ENCODE results near the gene FOXI1. TPM values are rescaled to one million over a fixed set of nuclear protein-coding genes. Genes with fewer than 3 reads are reported as not detected.
"Not testable (repeated sequence)": the region's sequence is repeated elsewhere in the genome, so short reads cannot be mapped to it uniquely, and the experiment has no call there.

The FOXI1 gene
- total and polyA plus RNA-seq, 12 donors: not detected

- Histone ChIP-seq H3K9me3 (no peaks in the 10 kb centered on the region), H3K27me3 (no peaks in the 10 kb centered on the region), H3K4me1 (peaks cover 0 to 9% (median 0%) of the 10 kb centered on the region in 9 donors), H3K4me3 (no peak overlapping the region), H3K36me3 (no peaks in the 10 kb centered on the region), H3K27ac (no peak overlapping the region)
- ATAC-seq: no peak
- intact Hi-C loops (cut with DNase I): no loop called here
- 93 to 97% methylated on average over 4 of the region's 4 CpGs for WGBS, 2 donors
- TF ChIP-seq, protein P1, sequence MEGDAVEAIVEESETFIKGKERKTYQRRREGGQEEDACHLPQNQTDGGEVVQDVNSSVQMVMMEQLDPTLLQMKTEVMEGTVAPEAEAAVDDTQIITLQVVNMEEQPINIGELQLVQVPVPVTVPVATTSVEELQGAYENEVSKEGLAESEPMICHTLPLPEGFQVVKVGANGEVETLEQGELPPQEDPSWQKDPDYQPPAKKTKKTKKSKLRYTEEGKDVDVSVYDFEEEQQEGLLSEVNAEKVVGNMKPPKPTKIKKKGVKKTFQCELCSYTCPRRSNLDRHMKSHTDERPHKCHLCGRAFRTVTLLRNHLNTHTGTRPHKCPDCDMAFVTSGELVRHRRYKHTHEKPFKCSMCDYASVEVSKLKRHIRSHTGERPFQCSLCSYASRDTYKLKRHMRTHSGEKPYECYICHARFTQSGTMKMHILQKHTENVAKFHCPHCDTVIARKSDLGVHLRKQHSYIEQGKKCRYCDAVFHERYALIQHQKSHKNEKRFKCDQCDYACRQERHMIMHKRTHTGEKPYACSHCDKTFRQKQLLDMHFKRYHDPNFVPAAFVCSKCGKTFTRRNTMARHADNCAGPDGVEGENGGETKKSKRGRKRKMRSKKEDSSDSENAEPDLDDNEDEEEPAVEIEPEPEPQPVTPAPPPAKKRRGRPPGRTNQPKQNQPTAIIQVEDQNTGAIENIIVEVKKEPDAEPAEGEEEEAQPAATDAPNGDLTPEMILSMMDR (IDR thresholded peaks at IDR 0.05): no peak
- DNase-seq: no peak
Observed at GRCh38 chr5:170138273-170138672, 32.6 kb downstream of the FOXI1 start.

GRCh38 chr5:170139786-170140335, 34.2 kb downstream of the FOXI1 start:
- WGBS, 2 donors: 72 to 76% methylated on average over 9 of the region's 9 CpGs
- H3K4me1 ChIP-seq: peaks cover 0 to 9% (median 0%) of the 10 kb centered on the region in 9 donors
- H3K36me3 ChIP-seq: no peaks in the 10 kb centered on the region
- H3K4me3 ChIP-seq: no peak overlapping the region
- H3K27me3 ChIP-seq: no peaks in the 10 kb centered on the region
- intact Hi-C loops (cut with DNase I): no loop called here
- DNase-seq (no peak), ATAC-seq (no peak)
- no peak overlapping the region for H3K27ac ChIP-seq
- no peaks in the 10 kb centered on the region for H3K9me3 ChIP-seq
- TF ChIP-seq, protein P1 (IDR thresholded peaks at IDR 0.05): no peak

DNA sequence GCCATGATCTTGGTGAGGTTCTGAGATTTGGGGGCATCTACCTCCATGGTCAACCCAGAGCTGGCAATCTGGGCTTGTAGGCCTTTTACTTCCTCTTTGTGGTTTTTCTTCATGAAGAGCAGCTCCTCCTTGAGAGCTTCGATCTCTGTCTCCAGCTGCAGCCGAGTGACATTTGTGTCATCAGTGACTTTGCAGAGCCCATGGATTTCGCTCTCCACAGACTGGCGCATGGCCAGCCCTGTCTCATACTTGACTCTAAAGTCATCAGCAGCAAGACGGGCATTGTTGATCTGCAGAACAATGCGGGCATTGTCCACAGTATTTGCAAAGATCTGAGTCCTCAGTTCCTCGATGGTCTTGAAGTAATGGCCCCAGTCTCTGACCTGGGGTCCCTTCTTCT, 35.5 kb downstream of the FOXI1 start:
- H3K4me3 ChIP-seq; H3K27me3 ChIP-seq; intact Hi-C loops (cut with DNase I); ATAC-seq; H3K9me3 ChIP-seq; H3K27ac ChIP-seq; H3K36me3 ChIP-seq; H3K4me1 ChIP-seq: not testable (repeated sequence)
- WGBS, 2 donors: 86 to 88% methylated on average over 7 of the region's 7 CpGs
- peak in 1 of 2 donors; percentile 18 for DNase-seq

DNA sequence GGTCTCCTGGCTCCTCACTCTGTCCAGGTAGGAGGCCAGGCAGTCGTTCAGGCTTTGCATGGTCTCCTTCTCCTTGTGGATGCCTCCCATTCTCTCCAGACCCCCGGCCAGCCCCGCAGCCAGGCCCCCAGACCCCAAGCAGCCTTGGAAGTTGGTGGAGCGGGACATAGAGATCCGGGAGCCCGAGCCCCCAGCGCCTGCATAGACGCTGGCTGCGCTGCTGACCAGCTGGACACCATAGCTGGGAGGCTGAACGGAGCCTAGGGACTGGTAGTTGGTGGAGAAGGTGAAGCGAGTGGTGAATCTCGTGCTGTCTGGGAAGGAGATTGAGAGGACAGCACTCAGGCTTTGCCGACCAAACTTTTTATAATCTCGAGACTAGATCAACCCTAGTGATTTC, 35.9 kb downstream of the FOXI1 start:
- WGBS, 2 donors: 92% methylated on average over 14 of the region's 14 CpGs
- intact Hi-C loops (cut with DNase I): no loop called here
- no peak for ATAC-seq

DNA sequence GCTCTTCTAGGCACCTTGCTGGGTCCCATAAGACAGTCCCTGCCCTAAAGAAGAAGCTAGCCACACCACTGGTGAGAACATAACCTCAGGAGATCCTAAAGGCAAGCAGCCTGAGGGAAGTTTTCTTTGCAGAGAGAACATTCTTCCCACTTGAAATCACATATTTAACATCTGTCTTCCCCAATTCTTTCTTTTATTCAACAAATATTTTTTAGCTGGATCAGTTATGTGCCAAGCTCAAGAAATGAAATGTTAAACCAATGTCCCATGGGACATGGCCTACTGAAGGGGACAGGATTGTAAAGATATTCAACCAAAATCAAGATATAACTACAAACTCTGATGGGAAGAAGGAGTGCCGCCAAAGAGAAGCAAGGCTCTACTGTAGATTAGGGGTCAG, 36.5 kb downstream of the FOXI1 start:
- Histone ChIP-seq H3K4me3 (no peak overlapping the region), H3K9me3 (no peaks in the 10 kb centered on the region), H3K36me3 (no peaks in the 10 kb centered on the region), H3K27me3 (no peaks in the 10 kb centered on the region), H3K4me1 (no peaks in the 10 kb centered on the region), H3K27ac (no peak overlapping the region)
- DNase-seq: no peak
- TF ChIP-seq, protein P1 (IDR thresholded peaks at IDR 0.05): no peak
- ATAC-seq: no peak
- intact Hi-C loops (cut with DNase I): no loop called here
- 85 to 92% methylated on average over 1 of the region's 1 CpG for WGBS, 2 donors

More for the DNA sequence above, 35.9 kb downstream of the FOXI1 start:
- DNase-seq: no peak
- Histone ChIP-seq H3K9me3 (no peaks in the 10 kb centered on the region), H3K4me1 (no peaks in the 10 kb centered on the region), H3K36me3 (no peaks in the 10 kb centered on the region), H3K27ac (no peak overlapping the region), H3K27me3 (no peaks in the 10 kb centered on the region), H3K4me3 (no peak overlapping the region)
- TF ChIP-seq, protein P1 (IDR thresholded peaks at IDR 0.05): no peak
